Measurements from ENCODE around the gene OR2V1. TPM values are rescaled to one million over a fixed set of nuclear protein-coding genes. Genes with fewer than 3 reads are reported as not detected.
A peak's percentile ranks its signal among the peaks of the same experiment; 100 is the strongest.
"Not testable (repeated sequence)": the region's sequence is repeated elsewhere in the genome, so short reads cannot be mapped to it uniquely, and the experiment has no call there.

Gene OR2V1, protein sequence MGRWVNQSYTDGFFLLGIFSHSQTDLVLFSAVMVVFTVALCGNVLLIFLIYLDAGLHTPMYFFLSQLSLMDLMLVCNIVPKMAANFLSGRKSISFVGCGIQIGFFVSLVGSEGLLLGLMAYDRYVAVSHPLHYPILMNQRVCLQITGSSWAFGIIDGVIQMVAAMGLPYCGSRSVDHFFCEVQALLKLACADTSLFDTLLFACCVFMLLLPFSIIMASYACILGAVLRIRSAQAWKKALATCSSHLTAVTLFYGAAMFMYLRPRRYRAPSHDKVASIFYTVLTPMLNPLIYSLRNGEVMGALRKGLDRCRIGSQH
- 0.17 TPM for polyA plus RNA-seq (2012; ENCODE audit: low read depth, missing spikeins)

DNA sequence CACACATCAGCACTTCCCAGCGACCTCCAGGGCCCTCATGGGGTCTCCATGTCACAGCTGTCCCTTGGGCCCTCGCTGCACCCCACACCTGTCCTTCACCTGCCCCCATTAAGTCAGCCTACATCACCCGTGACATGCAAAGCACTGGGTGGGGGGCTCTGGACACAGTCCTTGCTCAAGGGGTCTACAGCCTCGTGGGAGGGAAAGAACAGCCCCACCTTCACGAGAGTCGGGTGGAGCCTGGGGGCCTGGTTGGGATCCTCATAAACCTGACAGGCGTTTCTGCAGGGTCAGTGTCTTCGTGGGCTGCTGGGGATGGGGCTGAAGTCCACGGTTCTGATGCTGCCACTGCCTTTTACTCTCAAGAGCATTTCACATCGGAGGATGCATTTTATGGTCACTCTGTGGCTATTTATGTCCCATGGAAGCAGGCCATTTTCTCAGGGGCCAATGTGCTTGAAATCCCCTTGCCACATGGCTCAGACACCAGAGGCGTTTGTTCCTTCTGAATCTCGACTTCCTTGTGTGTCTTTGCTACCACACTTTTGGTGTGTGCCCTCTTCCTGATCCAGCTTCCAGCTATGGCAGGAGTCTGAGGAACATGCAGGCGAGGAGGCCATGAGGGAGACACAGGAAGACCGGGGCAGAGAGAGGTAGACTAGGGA lies at the start of gene OR2V1:
Gene OR2V1, minus strand, starts transcription at position 338 of the 665 bp plus-strand sequence. CDS start 5,865 bp downstream, outside the sequence.
- FAIRE-seq (no peak), DNase-seq (ENCODE audit: insufficient read length, low spot score) (no peak)
- TF ChIP-seq SPI1 (IDR thresholded peaks at IDR 0.05; ENCODE audit: low read depth, low read length) = no peak
- no peak for TF ChIP-seq POLR2AphosphoS5 (IDR thresholded peaks at IDR 0.05; ENCODE audit: low read depth, low read length)
- TF ChIP-seq POLR2A (IDR thresholded peaks at IDR 0.05; ENCODE audit: low read depth, low read length) = no peak
- no peak for TF ChIP-seq PAX5 (IDR thresholded peaks at IDR 0.05; ENCODE audit: insufficient read depth, low read length, severe bottlenecking)
- TF ChIP-seq POU2F2 (IDR thresholded peaks at IDR 0.05; ENCODE audit: low read depth, low read length) = no peak
- TF ChIP-seq TAF1 (IDR thresholded peaks at IDR 0.05; ENCODE audit: low read depth, low read length) = no peak

- not testable (repeated sequence) for FAIRE-seq; DNase-seq (ENCODE audit: insufficient read length, low spot score)
Measured at GRCh38 chr5:181177559-181177958, 46.6 kb upstream of the OR2V1 start.

DNA sequence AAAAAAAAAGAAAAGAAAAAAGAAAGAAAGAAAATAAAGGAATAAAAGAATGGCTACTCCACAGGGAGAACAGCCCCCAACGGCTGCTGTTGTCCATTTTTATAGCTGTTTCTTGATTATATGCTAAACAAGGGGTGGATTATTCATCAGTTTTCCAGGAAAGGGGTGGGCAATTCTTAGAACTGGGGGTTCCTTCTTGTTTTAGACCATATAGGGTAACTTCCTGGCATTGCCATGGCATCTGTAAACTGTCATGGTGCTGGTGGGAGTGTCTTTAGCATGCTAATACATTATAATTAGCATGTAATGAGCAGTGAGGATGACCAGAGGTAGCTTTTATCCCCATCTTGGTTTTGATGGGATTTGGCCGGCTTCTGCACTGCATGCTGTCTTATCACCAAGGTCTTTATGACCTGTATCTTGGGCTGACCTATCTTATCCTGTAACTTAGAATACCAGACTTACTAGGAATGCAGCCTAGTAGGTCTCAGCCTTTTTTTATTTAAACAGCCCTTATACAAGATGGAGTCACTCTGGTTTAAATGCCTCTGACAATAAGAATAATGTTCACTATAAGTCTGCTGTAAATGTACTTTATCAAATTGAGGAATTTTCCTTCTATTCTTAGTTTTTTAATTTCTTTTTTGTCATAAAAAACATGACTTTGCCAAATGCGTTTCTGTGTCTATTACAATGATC lies 45.4 kb upstream of the OR2V1 start:
- no peak for TF ChIP-seq POLR2A (IDR thresholded peaks at IDR 0.05; ENCODE audit: low read depth, low read length)
- TF ChIP-seq POU2F2 (IDR thresholded peaks at IDR 0.05; ENCODE audit: low read depth, low read length) = no peak
- no peak for TF ChIP-seq POLR2AphosphoS5 (IDR thresholded peaks at IDR 0.05; ENCODE audit: low read depth, low read length)
- no peak for TF ChIP-seq TAF1 (IDR thresholded peaks at IDR 0.05; ENCODE audit: low read depth, low read length)
- FAIRE-seq (no peak), DNase-seq (ENCODE audit: insufficient read length, low spot score) (no peak)

DNA sequence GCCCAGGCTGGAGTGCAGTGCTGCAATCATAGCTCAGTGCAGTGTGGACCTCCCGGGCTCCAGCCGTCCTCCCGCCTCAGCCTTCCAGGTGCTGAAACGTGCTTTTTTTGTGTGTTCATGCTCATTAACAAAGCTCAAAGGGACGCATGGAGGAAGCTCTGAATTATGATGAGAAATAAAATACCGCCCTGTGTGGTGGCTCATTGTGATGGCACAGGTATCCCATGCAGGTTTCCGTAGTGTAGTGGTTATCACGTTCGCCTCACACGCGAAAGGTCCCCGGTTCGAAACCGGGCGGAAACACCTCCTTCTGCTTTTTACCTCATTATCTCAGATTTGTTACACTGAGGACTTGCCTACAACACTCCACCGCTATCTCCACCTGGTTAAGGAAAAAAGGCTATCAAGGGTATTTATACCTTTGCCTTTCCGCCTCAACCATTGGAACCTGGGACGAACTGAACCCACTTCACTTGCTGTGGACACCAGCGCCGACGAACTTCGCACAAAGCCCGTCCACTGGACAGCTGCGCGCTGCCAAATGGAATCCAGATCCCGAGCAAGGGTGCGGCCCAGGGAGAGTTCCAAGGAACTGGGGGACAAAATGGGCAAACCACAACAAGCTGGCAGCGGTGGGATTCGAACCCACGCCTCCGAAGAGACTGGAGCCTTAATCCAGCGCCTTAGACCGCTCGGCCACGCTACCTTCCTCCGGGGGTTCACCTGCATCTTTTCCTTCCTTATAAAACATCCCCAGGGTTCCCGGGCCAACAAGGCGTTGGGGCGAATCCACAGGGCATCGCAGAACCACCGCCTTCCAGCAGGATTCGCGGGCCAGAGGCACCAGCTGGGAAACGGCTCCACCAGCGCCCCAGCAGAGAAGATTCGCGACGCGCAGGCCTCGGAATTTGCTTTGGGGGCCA lies 42.7 kb upstream of the OR2V1 start:
- no peak for DNase-seq (ENCODE audit: insufficient read length, low spot score)
- FAIRE-seq = peak; percentile 5
- TF ChIP-seq POU2F2 (IDR thresholded peaks at IDR 0.05; ENCODE audit: low read depth, low read length) (no peak), SPI1 (IDR thresholded peaks at IDR 0.05; ENCODE audit: low read depth, low read length) (no peak)

- DNase-seq (ENCODE audit: insufficient read length, low spot score) (no peak), FAIRE-seq (no peak)
- TF ChIP-seq PAX5 (IDR thresholded peaks at IDR 0.05; ENCODE audit: insufficient read depth, low read length, severe bottlenecking) (no peak), SPI1 (IDR thresholded peaks at IDR 0.05; ENCODE audit: low read depth, low read length) (peak; percentile 64)
Measured at GRCh38 chr5:181173027-181173419, 42.1 kb upstream of the OR2V1 start.

DNA sequence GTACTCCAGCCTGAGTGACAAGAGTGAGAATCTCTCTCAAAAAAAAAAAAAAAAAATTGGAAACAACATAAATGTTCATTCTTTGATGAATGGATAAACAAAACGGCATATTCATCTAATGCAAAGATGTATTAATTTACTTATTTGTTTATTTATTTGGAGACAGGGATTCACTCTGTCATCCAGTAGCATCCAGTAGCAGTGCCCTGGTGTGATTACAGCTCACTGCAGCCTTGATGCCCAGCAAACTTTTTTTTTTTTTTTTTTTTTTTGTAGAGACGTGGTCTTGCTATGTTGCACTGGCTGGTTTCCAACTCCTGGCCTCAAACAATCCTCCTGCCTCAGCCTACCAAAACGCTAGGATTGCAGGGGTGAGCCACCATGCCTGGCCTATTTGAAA lies 40.8 kb upstream of the OR2V1 start:
- no peak for FAIRE-seq
- TF ChIP-seq TAF1 (IDR thresholded peaks at IDR 0.05; ENCODE audit: low read depth, low read length) (no peak), SPI1 (IDR thresholded peaks at IDR 0.05; ENCODE audit: low read depth, low read length) (no peak), PAX5 (IDR thresholded peaks at IDR 0.05; ENCODE audit: insufficient read depth, low read length, severe bottlenecking) (no peak), POLR2A (IDR thresholded peaks at IDR 0.05; ENCODE audit: low read depth, low read length) (no peak), POLR2AphosphoS5 (IDR thresholded peaks at IDR 0.05; ENCODE audit: low read depth, low read length) (no peak)
- no peak for DNase-seq (ENCODE audit: insufficient read length, low spot score)

- FAIRE-seq (no peak), DNase-seq (ENCODE audit: insufficient read length, low spot score) (no peak)
- TF ChIP-seq POLR2A (IDR thresholded peaks at IDR 0.05; ENCODE audit: low read depth, low read length) = no peak
- TF ChIP-seq POLR2AphosphoS5 (IDR thresholded peaks at IDR 0.05; ENCODE audit: low read depth, low read length) = no peak
- no peak for TF ChIP-seq SPI1 (IDR thresholded peaks at IDR 0.05; ENCODE audit: low read depth, low read length)
Measured at GRCh38 chr5:181170996-181171395, 40.0 kb upstream of the OR2V1 start.

- DNase-seq (ENCODE audit: insufficient read length, low spot score) (no peak), FAIRE-seq (no peak)
- TF ChIP-seq SPI1 (IDR thresholded peaks at IDR 0.05; ENCODE audit: low read depth, low read length) (no peak), TAF1 (IDR thresholded peaks at IDR 0.05; ENCODE audit: low read depth, low read length) (no peak), POLR2AphosphoS5 (IDR thresholded peaks at IDR 0.05; ENCODE audit: low read depth, low read length) (no peak), PAX5 (IDR thresholded peaks at IDR 0.05; ENCODE audit: insufficient read depth, low read length, severe bottlenecking) (no peak), POU2F2 (IDR thresholded peaks at IDR 0.05; ENCODE audit: low read depth, low read length) (no peak), POLR2A (IDR thresholded peaks at IDR 0.05; ENCODE audit: low read depth, low read length) (no peak)
Measured at GRCh38 chr5:181170237-181170825, 39.4 kb upstream of the OR2V1 start.

- FAIRE-seq = peak; percentile 90
- DNase-seq (ENCODE audit: insufficient read length, low spot score) = not testable (repeated sequence)
Measured at GRCh38 chr5:181169459-181170236, 38.7 kb upstream of the OR2V1 start.
